Osteocyte (in vitro differentiated cells): ENCODE data around the gene MMAA. TPM values are rescaled to one million over a fixed set of nuclear protein-coding genes. Genes with fewer than 3 reads are reported as not detected.
"Not testable (repeated sequence)": the region's sequence is repeated elsewhere in the genome, so short reads cannot be mapped to it uniquely, and the experiment has no call there.

Experiments
- DNase-seq: peaks from one replicate; pipeline ENCODE4 v3.0.0; 2021; ENCODE audit warnings: mixed read lengths; ENCODE audit not compliant: unreplicated experiment; ENCODE audit errors: extremely low spot score
- H3K27ac Mint-ChIP-seq: one replicate; pipeline ENCODE4 v1.8.0; 2021; ENCODE audit warnings: mild to moderate bottlenecking, mixed read lengths; ENCODE audit not compliant: unreplicated experiment
- H3K27me3 Mint-ChIP-seq: one replicate; pipeline ENCODE4 v1.8.0; 2021; ENCODE audit warnings: mixed read lengths; ENCODE audit not compliant: unreplicated experiment
- H3K36me3 Mint-ChIP-seq: one replicate; pipeline ENCODE4 v1.8.0; 2021; ENCODE audit warnings: mixed read lengths; ENCODE audit not compliant: unreplicated experiment
- H3K4me1 Mint-ChIP-seq: one replicate; pipeline ENCODE4 v1.8.0; 2021; ENCODE audit warnings: mixed read lengths; ENCODE audit not compliant: unreplicated experiment
- H3K4me3 Mint-ChIP-seq: one replicate; pipeline ENCODE4 v1.8.0; 2021; ENCODE audit warnings: mild to moderate bottlenecking, moderate library complexity, mixed read lengths; ENCODE audit not compliant: unreplicated experiment
- H3K9me3 Mint-ChIP-seq: one replicate; pipeline ENCODE4 v1.8.0; 2021; ENCODE audit warnings: mixed read lengths; ENCODE audit not compliant: unreplicated experiment
- total RNA-seq: library from RNA; stranded (reverse); gene quantifications from 2 replicates; pipeline ENCODE4 v1.2.1, GENCODE V29; 2021
- TF ChIP-seq, protein P1 (sequence below): fragments of 200-600 bp; sonication (generic); IDR thresholded peaks from 2 replicates; pipeline ENCODE4 v1.5.0; 2021; ENCODE audit warnings: antibody characterized with exemption, mild to moderate bottlenecking, moderate library complexity

MMAA gene
- total RNA-seq, 1 donor from 2014 or later = 9.9 TPM

DNA sequence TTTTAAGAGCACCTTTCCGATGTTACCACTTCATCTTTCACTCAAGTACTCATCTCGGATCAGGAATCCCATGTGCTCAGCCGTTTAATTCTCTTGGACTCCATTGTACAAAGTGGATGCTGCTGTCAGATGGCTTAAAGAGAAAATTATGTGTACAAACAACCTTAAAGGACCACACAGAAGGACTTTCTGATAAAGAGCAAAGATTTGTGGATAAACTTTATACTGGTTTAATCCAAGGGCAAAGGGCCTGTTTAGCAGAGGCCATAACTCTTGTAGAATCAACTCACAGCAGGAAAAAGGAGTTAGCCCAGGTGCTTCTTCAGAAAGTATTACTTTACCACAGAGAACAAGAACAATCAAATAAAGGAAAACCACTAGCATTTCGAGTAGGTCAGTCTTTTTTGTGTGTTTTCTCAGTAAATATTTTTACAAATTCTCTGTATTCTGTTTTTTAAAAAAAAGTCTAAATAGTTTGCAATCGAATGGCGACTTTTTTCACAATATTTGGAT is 20.1 kb downstream of the MMAA start:
- Mint-ChIP-seq H3K27ac (no peak overlapping the region), H3K4me1 (no peaks in the 10 kb centered on the region), H3K9me3 (no peaks in the 10 kb centered on the region), H3K36me3 (peaks cover 8% of the 10 kb centered on the region), H3K27me3 (no peaks in the 10 kb centered on the region), H3K4me3 (no peak overlapping the region)
- TF ChIP-seq, protein P1, sequence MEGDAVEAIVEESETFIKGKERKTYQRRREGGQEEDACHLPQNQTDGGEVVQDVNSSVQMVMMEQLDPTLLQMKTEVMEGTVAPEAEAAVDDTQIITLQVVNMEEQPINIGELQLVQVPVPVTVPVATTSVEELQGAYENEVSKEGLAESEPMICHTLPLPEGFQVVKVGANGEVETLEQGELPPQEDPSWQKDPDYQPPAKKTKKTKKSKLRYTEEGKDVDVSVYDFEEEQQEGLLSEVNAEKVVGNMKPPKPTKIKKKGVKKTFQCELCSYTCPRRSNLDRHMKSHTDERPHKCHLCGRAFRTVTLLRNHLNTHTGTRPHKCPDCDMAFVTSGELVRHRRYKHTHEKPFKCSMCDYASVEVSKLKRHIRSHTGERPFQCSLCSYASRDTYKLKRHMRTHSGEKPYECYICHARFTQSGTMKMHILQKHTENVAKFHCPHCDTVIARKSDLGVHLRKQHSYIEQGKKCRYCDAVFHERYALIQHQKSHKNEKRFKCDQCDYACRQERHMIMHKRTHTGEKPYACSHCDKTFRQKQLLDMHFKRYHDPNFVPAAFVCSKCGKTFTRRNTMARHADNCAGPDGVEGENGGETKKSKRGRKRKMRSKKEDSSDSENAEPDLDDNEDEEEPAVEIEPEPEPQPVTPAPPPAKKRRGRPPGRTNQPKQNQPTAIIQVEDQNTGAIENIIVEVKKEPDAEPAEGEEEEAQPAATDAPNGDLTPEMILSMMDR = no peak
- DNase-seq = no peak

- H3K27ac Mint-ChIP-seq, DNase-seq, H3K36me3 Mint-ChIP-seq, H3K4me3 Mint-ChIP-seq, H3K9me3 Mint-ChIP-seq, H3K27me3 Mint-ChIP-seq, H3K4me1 Mint-ChIP-seq: not testable (repeated sequence)
Measured at GRCh38 chr4:145640236-145640635, 21.1 kb downstream of the MMAA start.

- Mint-ChIP-seq H3K36me3 (peaks cover 19% of the 10 kb centered on the region), H3K9me3 (no peaks in the 10 kb centered on the region), H3K4me1 (no peaks in the 10 kb centered on the region), H3K4me3 (no peak overlapping the region), H3K27ac (no peak overlapping the region), H3K27me3 (no peaks in the 10 kb centered on the region)
- no peak for DNase-seq
- TF ChIP-seq, protein P1 = no peak
Measured at GRCh38 chr4:145643295-145643694, 24.1 kb downstream of the MMAA start.

- DNase-seq = no peak
- Mint-ChIP-seq H3K27me3 (no peaks in the 10 kb centered on the region), H3K4me1 (no peaks in the 10 kb centered on the region), H3K36me3 (peaks cover 16% of the 10 kb centered on the region), H3K9me3 (no peaks in the 10 kb centered on the region), H3K27ac (no peak overlapping the region), H3K4me3 (no peak overlapping the region)
- TF ChIP-seq, protein P1 = no peak
Measured at GRCh38 chr4:145644699-145645098, 25.5 kb downstream of the MMAA start.

DNA sequence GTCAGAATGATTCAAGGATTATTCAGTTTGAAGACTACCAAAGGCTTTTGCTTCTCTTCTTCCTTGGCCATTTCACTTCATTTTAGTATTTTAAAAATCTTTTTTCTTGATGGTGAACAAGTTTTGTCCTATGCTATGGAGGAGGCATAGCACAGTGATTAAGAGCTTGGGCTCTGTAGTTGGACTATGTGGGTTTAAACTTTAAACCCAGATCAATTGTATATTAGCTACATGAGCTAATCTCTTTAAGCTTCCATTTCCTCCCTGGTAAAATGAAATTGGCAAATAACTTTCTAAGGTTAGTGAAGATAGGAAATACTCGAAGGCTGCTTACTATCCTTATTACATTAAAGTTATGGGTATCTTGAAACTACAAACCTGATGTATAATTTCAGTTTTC is 37.0 kb downstream of the MMAA start:
- no peaks in the 10 kb centered on the region for H3K4me1 Mint-ChIP-seq
- H3K9me3 Mint-ChIP-seq = no peaks in the 10 kb centered on the region
- no peak overlapping the region for H3K27ac Mint-ChIP-seq
- peaks cover 29% of the 10 kb centered on the region for H3K36me3 Mint-ChIP-seq
- H3K27me3 Mint-ChIP-seq = no peaks in the 10 kb centered on the region
- TF ChIP-seq, protein P1 = no peak
- no peak overlapping the region for H3K4me3 Mint-ChIP-seq
- DNase-seq = no peak

DNA sequence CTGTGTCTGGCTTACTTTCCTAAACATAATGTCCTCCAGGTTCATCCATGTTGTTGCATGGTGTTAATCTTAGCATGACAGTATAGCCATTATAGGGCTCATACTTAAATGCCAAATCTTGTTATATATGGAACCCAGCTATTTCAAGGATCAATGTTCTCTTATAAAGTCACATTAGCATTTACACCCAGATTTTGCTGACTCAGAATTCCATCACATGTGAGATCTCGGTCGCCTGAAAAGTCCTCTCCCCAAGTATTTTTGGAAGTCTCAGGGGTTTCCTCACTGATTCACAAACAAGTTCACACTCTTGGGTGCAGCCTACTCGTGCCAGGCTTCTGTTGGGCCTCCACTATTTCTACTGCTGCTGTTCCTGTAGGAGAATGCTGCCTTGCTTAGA is 40.9 kb downstream of the MMAA start:
- no peaks in the 10 kb centered on the region for H3K27me3 Mint-ChIP-seq
- no peaks in the 10 kb centered on the region for H3K4me1 Mint-ChIP-seq
- H3K4me3 Mint-ChIP-seq = no peak overlapping the region
- no peak overlapping the region for H3K27ac Mint-ChIP-seq
- H3K36me3 Mint-ChIP-seq = peaks cover 25% of the 10 kb centered on the region
- DNase-seq = no peak
- TF ChIP-seq, protein P1 = no peak
- peaks cover 5% of the 10 kb centered on the region for H3K9me3 Mint-ChIP-seq
